ENCODE data around the gene BLNK.

BLNK gene

GRCh38 chr10:96288151-96288621, 16.8 kb upstream of the BLNK start:
- no peak for DNase-seq (ENCODE audit: low read depth)

GRCh38 chr10:96287392-96288105, 16.2 kb upstream of the BLNK start:
- no peak for DNase-seq (ENCODE audit: low read depth)

- no peak for DNase-seq (ENCODE audit: low read depth)
Observed at GRCh38 chr10:96285331-96285752, 14.0 kb upstream of the BLNK start.

- DNase-seq (ENCODE audit: low read depth) = no peak
Observed at GRCh38 chr10:96283756-96284155, 12.4 kb upstream of the BLNK start.

DNA sequence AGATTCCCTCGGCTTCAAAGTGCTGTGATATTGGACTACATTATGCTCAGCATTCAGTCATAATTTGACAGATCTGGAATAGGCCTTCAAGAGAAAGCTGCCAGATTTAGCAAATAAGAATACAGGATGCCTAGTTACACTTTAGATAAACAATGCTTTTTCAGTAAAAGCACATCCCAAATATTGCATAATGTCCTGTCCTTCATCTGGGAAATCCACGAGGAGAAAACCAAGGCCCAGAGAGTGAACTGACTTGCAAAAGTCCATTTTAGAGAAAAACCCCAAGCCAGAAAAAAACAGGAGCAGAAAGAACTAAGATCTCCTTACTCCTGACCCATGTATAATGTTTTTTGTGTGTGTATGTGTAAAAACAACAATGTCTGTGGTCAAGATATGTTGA, 12.0 kb upstream of the BLNK start:
- DNase-seq (ENCODE audit: low read depth) = no peak

GRCh38 chr10:96281444-96282029, 10.2 kb upstream of the BLNK start:
- DNase-seq (ENCODE audit: low read depth) = no peak

GRCh38 chr10:96280859-96281258, 9.5 kb upstream of the BLNK start:
- DNase-seq (ENCODE audit: low read depth) = no peak

GRCh38 chr10:96279191-96279641, 7.8 kb upstream of the BLNK start:
- DNase-seq (ENCODE audit: low read depth) = no peak

DNA sequence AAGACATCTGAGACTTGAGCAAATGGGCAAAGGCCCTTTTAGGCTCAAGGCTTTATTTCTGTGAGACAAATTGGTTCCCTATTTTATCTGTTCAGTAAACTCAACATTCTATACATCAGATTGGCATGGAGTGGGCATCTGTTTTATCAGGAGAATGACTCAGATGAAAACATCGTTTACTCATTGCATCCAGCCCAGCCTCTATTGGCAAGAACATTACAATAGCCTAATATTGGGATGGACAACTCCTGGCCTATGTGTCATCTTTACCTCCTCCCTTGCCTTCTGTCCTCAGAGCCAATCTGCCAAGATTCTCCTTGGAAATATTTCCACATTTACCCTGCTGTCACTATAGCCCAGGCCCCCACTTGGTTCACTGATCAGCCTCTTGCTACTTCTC, 5.5 kb upstream of the BLNK start:
- no peak for DNase-seq (ENCODE audit: low read depth)

- no peak for DNase-seq (ENCODE audit: low read depth)
Observed at GRCh38 chr10:96276426-96276825, 5.1 kb upstream of the BLNK start.

DNA sequence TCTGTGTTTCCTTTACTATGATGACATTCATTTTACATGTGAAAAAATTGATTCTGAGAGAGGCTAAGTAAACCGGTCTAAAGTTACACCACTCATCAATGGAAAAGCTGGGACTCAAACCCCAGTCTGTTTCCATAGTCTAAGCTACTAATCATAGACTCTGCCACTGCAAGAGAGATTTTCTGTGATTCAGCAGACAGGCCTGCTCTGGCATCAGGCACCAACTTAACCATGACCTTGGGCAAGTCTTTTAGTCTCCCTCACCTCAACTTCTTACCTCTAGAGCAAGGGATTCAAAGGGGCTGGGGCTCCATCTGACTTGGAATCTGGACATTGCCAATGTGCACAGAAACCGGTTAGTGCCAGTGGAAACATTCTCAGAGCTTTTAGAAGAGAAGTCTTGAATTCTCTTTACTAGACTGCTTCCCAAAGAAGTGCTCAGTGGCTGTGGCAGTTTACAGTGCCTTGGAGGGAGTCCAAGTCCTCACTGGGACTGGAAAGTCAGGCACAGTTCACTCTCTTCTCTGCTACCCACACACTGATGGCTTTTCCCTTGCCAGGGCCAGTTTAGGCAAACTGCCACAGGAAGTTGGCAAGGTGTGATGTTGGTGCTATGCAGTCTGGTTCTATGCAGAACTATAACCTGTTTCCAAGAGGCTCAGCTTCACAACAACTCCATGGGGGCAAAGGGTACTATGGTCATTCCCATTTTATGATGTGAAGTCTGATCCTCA, 4.5 kb upstream of the BLNK start:
- DNase-seq (ENCODE audit: low read depth) = no peak

GRCh38 chr10:96272316-96273280, 1.2 kb upstream of the BLNK start:
- no peak for DNase-seq (ENCODE audit: low read depth)

DNA sequence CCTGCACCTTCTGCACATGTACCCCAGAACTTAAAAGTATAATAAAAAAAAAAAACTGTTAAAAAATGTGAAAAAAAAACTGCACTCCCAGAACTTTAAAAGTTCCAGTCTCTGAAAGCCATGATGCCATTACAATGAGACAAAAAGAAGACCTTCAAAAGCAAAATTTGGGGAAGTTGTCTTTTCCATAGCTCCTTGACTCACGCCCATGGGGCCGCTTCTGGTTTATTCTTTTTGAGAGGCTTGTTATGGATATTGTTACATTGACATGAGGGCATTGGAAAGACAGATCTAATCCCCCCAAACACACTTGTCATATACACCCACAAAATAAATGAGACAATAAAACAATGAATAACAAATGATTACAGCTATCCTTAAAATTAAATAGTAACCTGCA, 798 bp downstream of the BLNK start:
- DNase-seq (ENCODE audit: low read depth) = no peak

- DNase-seq (ENCODE audit: low read depth) = no peak
Observed at GRCh38 chr10:96269438-96270300, 1.7 kb downstream of the BLNK start.

DNA sequence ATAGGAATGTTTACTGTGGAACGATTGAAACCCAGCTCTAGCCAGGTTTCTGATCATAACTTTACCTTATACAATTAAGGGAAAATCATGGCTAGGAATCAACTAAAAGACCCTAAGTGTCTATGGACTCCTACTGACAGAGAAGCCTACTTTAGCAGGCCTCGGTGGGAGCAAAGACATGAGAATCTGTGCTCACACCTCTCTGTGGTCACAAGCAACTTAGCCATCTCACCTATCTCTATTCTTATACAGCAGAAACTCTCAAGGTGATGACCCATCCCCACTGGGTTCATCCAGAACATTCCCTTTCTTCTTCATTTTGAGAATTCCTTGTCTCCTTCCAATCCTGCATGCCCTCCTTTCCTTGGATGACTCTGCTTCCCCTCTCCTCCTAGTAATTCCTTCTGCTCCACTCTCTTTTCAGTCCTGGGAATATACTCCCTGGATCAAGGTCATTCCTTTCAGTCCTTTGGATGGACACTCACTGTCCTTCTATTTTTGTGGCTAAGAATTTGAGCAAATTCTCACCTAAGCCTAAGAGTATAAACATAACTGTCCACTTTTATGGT, 2.9 kb downstream of the BLNK start:
- DNase-seq (ENCODE audit: low read depth) = no peak

GRCh38 chr10:96267234-96267705, 4.1 kb downstream of the BLNK start:
- DNase-seq (ENCODE audit: low read depth) = no peak

GRCh38 chr10:96266118-96266770, 5.1 kb downstream of the BLNK start:
- no peak for DNase-seq (ENCODE audit: low read depth)

- no peak for DNase-seq (ENCODE audit: low read depth)
Observed at GRCh38 chr10:96264938-96265337, 6.4 kb downstream of the BLNK start.

GRCh38 chr10:96263669-96264068, 7.7 kb downstream of the BLNK start:
- no peak for DNase-seq (ENCODE audit: low read depth)

DNA sequence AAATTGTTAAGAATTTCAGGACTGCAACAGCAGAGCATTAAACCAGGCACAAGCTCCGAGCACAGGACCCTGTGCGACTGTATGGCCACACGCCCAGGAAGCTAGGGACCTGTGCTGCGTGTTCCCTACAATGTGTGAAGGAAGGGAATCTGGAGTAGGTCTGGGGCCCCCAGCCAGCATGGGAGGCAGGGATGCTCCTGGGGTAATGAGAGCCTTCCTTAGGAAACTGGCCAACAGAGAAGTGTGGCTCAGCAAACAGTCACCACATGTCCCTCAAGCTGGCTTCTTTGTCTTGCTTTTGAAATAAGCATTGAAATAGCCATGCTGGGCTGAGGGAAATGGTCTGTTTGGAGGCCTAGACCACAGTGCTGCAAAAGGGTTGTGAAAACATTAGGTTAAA, 8.2 kb downstream of the BLNK start:
- DNase-seq (ENCODE audit: low read depth) = no peak

Data from stimulated activated CD8-positive, alpha-beta memory T cell treated with anti-CD3 and anti-CD28 coated beads, Interleukin-7, amount 100 ng/mL, for 24 hours (primary cell).